GM10847 (cell line): ENCODE results near the gene TTLL5.

ENCODE experiments used
- POLR2A ChIP-seq: IDR thresholded peaks from 2 replicates; pipeline ENCODE4 v1.6.1; 2011; ENCODE audit not compliant: insufficient read length; ENCODE audit errors: extremely low read depth

TTLL5 gene

DNA sequence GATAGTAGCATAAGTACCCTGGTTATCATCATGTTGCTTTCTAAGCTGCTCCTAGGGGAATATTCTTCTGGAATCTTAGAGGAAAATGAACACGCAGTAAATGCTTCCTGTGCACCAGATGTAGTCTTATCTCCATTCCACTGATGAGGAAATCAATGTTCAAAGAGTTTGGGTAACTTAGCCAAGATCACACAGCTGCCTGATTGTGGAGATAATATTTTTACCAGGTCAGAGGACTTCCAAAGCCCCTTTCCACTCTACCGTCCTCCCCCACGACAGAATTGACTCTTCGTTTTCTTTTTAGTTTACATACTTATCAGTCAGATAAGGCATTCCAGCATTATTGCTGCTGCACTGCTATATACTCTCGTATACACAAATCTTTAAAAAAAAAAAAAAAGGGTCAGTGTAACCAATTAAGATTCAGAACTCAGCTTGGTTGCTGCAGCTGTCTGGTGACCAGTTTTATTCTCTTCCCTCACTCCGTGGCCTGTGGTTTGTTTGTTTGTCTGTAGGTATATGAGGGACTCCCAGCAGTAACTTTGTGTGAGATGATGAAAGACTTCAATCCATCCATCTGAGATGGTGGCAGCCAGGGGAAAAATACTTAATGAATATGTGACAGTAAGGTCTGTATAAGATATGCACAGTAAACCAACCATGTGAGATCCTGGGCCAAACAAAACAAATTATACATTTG lies 210.3 kb downstream of the TTLL5 start:
- TF ChIP-seq POLR2A: no peak

DNA sequence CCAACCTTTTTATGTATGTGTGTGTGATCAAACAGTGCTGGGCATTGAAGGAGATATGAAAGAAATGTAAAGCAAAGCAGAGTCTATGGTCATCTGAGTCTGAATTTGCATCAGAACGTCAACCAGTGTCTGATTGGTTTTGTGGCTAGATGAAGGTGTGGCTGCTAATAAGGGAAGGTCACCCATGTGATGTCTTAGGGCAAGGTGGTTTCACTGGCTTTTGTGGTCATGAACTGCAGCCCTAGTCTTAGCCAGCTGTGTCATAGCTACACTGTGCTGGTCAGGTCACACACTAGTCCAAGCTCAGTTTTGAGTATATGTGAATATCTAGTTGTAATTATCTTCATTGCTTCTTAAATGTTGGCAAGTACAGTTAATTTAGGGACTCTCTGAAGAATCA lies 214.9 kb downstream of the TTLL5 start:
- TF ChIP-seq POLR2A: no peak

DNA sequence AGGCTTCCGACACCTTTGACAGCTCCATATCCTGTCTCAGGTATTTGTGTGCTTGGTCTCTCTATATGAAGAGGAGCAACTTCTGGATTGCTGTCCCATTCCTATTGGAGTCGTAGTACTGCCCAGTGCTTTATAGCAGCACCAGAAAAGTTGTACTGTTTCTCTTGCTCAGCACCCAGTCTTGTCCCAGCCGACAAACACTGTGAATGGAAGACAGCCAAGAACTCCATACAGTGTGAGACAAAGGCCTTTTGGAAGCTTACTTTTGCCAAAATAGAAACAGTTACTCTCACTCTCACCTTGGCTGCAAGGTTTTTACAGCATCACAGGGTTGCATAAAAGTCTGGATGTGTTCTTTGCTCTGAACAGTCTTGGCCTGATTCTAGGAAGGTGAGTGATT lies 215.5 kb downstream of the TTLL5 start:
- no peak for TF ChIP-seq POLR2A

DNA sequence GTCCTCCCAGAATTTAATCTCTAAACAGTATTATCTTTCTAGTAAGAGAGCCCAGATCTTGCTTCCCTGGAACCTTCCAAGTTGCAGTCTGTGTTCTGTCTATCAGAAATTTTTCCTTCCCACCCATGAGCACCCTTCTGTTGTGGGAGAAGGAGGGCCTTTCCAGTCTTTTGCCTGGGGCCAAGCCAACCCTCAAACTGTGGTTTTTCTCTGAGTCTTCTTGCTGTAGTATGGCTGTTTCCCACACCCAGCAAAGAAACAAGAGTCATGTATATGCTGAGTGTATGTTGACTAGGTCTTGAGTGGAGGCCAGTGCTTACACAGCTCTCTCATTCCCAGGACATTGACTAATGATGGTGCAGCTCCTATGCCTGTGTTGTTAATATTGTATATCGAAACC lies 216.2 kb downstream of the TTLL5 start:
- no peak for TF ChIP-seq POLR2A

DNA sequence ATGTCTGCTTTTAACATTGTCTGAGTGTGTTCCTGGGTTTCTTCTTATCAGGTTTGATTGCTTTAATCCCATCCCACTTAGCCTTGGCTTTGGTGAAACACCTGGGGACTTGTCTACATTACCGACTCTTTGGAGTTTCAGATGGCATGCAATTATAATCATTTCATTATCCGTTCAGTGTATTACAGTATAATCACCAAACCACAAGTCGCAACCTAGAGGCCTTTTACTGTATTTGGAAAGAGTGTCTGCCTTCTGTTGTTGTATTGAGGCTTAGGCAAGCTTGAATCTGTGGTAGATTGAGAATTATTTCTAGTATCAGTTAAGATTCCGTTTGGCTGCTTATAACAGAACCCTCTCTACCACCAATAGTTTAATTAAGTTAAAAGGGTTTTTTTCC lies 216.8 kb downstream of the TTLL5 start:
- no peak for TF ChIP-seq POLR2A

DNA sequence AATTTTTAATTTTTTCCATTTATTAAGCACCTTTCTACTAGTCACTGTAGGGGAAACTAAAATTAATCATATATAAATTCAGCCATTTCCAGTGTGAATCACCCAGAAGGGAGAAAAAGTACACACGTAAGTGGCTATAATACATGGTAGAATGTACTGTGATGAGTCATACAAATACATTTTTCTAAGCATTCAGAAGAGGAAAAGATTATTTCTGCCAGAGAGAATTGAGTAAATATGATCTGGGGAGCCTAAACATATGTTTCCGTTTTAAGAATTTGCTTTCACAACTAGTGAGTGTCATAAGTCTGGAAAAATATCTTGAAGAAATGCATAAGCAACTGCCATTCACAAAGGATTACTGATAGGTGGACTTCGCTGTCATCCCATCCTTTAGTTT lies 218.0 kb downstream of the TTLL5 start:
- TF ChIP-seq POLR2A: no peak

DNA sequence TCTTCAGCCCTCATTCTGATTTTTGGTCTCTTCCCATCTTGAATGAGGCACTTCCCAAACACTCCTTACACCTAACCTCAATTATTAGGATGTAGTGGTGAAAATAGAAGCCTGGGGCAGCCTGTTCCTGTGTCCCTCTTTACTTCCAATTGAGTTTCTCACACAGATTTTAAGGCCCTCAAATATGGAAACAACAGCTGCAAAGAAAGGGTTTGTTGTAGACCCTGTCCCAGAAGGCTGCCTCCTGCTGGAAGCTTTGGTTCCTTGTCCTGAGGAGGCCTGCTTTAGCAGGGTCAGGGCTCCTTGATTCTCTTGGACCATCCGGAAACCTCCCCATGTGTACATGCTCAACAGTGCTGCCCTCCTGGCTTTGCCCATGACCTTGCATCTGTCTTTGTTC lies 219.5 kb downstream of the TTLL5 start:
- TF ChIP-seq POLR2A: no peak

DNA sequence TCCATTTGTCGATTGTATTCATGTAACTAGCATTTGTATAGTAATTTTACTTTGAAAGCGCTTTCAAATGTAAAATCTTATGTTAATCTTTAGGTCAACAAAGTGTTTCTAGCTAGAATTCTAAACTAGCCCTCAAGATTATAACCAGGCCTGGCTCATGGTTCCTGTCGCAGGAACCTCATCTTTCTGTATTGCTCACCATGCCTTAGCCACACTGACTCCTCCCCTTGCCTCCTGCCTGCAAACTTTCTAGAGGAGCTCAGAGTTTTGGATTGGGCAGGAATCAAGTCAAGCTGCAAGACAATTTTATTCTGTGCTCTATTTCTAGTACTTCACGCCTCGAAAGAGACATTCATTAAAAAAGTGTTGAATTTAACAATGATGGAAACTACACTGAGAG lies 220.9 kb downstream of the TTLL5 start:
- no peak for TF ChIP-seq POLR2A

DNA sequence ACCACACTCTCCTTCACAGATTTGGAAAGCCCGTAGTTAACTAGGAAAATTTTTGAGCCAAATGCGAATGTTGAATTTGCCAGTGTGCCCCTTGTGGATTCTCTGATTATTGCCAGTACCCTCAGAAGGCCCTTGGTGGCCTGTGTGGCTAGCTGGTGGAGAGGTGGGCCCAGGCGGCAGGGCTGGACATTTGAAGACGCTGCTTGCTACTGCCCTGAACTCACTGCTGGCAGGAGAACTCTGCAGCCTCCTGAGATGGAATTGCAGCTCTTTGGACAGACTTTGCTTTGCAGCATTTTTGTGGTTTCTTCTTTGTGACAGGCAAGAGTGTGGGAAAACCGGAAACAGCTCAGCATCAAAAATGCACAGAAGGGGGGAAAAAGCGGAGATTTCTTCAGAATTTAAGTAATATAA lies 223.2 kb downstream of the TTLL5 start:
- no peak for TF ChIP-seq POLR2A

DNA sequence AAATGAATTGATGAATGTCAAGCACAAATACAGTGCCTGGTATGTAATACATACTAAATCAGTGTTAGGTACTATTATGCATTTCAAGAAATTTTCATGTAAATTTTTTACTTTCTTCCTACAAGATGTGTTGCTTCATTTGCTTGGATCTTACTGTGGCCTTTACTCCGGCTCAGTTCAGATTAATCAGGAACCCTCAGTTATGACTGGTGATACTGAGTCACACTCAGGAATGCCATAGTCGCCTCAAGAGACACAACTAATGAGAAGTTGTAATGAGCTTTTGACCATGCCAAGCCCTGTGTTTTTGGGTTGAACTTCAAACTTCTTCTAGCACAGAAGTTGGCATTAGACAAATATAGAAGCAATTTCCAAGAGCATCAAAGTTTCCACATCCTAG lies 224.8 kb downstream of the TTLL5 start:
- no peak for TF ChIP-seq POLR2A

DNA sequence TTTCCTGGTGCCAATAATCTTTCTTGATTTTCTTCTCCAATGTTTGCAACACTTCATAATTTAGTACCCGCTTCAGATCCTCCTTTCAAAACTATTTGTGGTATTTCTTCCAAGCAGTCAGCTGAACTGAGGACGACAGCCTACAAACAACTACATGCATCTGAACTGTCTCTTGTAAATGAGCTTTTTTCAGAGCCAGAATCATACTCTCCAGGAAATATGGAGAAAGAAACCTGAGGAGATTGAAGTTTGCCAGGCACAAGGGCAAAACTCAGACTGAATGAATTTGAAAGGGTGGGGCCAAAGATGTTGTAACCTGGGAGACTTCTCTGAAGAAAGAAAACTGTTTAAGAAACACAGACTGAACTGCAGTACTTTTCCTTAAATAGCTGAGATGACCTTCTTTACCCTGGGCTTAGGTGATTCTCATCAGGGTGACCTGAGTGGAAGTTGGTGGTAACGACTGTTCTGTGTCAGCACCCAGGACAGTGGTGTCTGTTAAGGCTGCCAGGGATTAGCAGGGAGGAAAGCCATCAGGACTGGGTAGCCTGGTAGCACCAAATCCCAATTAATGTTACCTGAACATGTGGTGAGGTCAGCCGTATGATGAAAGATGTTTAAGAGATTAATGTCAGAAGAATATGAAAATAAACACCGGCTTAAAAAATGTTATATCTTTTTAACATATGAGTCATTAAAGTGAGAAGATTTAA lies 225.7 kb downstream of the TTLL5 start:
- TF ChIP-seq POLR2A: no peak

DNA sequence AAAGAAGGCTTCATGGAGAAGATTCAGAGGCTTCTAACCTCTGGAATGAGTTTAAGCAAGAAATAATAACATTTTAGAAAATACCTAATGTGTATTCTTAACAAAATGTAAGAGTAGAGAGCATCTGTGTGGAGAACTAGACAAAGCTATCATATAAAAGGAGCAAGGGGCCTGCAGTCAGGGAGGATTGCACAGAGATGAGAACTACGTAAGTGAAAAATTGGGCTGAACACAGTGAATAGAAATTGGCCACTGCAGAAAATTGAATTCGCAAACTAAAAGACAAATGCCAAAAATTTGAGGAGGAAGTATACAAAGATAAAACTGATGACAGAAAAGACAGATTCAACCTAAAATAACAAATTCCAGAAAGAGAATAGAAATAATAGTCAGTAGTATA lies 227.9 kb downstream of the TTLL5 start:
- TF ChIP-seq POLR2A: no peak

DNA sequence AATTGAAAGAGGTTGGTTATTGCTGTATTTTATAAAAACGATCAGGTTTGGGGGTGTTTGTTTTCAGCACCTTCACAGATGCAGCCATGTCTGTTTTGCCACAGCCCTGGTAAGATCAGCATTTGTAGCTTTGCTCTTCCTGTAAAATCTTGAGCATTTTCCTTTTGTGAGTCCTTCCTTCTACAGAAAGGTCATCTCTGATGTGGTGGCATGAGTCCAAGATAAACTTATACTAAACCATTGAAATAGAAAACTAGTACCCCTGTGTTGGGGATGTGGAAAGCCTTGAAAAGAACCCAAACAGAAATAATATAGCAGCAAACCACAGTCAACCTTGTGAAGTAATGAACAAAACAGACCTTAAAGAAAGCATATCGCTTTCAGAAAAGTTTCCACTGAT lies 235.3 kb downstream of the TTLL5 start:
- TF ChIP-seq POLR2A: no peak

DNA sequence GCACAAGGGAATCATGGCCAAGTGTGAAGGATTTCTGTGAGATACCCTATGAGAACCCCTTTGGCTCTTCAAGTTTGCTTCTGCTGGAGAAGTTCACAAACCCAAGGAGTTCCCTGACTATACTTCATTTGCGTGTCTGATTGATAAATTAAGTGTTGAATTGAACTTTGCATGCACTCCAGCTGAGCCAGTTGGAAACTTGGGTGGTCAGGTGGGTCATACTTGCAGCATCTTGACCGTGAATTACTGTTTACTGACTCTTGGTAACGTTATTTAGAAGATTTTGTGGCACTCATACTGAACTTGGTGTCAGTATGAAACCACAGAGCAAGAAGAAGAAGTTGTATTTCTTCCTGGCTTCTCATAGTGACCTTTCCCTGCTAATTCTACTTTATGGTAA lies 243.3 kb downstream of the TTLL5 start:
- no peak for TF ChIP-seq POLR2A

DNA sequence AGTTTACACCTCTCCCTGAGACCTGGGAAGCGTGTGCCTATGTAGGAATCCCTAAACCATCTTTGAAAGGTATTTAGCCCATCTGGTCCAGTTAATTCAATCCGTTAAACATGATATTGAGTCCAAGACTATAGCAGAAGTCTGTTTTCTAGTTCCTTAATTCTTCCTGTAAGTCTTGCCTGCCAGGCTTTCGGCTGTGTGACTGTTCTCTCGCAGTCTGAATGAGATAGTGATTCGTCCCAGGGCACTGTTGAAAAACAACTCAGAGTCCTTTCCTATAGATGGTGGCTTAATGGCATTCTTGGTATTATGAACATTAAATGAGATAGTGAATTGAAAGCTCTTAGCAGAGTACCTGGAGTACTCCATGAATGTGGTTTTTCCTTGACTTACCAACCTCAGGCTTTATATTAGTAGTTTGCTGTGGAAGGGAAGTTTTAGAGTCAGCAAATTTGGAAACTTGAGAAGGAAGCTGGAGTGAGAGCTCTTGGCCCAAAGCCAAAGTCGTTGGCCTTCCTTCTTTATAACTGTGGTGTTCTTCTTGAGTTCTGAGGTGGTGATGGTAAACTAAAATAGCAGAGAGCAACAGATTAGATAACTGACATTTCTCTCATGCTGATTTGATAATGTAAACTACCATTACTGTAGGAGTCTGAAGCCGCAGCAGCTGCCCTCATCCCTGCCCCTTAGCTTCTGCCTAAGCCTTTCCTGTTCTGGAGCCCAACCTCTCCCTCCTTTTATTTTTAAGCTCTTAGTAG lies 244.3 kb downstream of the TTLL5 start:
- no peak for TF ChIP-seq POLR2A

DNA sequence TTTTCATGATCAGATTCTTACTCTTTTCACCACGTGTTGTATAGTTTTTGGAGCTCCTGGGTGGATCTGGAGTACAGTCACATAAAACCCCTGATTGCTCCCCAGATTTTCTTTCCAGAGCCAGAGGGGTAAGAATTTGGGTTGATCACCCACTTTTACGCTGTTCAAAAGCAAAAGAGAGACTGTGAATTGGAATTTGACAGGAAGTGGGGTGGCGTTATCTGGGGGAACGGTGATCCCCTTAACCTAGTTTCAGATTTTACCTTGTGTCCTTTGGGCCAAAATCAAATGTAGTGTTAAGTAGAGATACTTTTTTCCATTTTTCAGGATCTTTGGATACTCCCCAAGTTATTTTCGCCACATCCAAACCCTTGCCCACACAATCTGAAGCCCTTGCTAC lies 245.2 kb downstream of the TTLL5 start:
- no peak for TF ChIP-seq POLR2A

DNA sequence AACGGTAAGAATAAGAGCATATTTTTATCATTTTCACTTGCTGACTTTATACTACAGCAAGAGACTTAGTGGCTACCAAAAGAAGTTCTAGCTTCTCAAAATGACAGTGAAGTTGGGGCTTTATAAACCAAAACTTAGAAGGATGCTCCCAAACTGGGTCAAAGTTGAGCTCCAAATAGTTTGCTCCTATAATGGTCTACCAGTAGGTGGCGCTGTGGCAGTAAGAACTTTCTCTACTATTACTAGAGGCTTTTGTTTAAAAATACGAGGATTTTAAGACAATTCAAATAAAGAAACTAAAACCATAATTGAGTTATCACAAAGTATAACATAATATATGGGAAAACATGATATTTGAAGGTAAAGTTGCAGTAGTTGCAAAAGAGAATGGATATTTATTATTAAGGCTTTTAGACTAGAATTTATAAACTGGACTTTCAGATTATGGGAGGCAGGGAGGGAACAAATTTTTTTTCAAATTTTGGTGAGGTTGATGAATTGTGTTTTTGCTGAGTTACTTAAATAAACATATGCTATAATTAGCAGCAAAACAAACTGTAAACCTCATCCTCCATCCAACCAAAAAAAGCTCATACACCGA lies 245.7 kb downstream of the TTLL5 start:
- TF ChIP-seq POLR2A: no peak
